Psoas muscle (tissue), 8 donors: ENCODE measurements around the gene CHRNA10. TPM values are rescaled to one million over a fixed set of nuclear protein-coding genes. Genes with fewer than 3 reads are reported as not detected.

Experiments used
- ATAC-seq, 4 donors: fragments of 200-7000 bp; cut with Tn5 transposase; one replicate each; pipeline ENCODE4 v1.9.1; 2020; ENCODE audit warnings: moderate library complexity in 3 of 4, mild to moderate bottlenecking in 2 of 4
- DNase-seq, 2 donors: peaks; one replicate each; pipeline ENCODE4 v3.0.0-alpha.2; 2020
- H3K27ac ChIP-seq: fragments of 200-600 bp; one replicate; pipeline ENCODE4 v1.8.0; 2022
- H3K27me3 ChIP-seq, 3 donors: fragments of 200-600 bp in 1 of 3; one replicate each; pipeline versions ENCODE4 v1.6.1 to v1.8.0; 2013 to 2022; ENCODE audit warnings: low read length in 2 of 3, mild to moderate bottlenecking in 2 of 3, moderate library complexity in 1 of 3; ENCODE audit not compliant: insufficient read depth in 3 of 3
- H3K36me3 ChIP-seq, 2 donors: fragments of 200-600 bp in 1 of 2; one replicate each; pipeline versions ENCODE4 v1.6.1 to v1.8.0; 2013 to 2022; ENCODE audit warnings: low read depth in 1 of 2, mild to moderate bottlenecking in 1 of 2, moderate library complexity in 1 of 2; ENCODE audit not compliant: insufficient read depth in 1 of 2
- H3K4me1 ChIP-seq: fragments of 200-600 bp; one replicate; pipeline ENCODE4 v1.8.0; 2022
- H3K4me3 ChIP-seq: fragments of 200-600 bp; one replicate; pipeline ENCODE4 v1.8.0; 2022; ENCODE audit warnings: mild to moderate bottlenecking
- H3K9me3 ChIP-seq: fragments of 200-600 bp; one replicate; pipeline ENCODE4 v1.8.0; 2022
- WGBS, 3 donors: extraction: QIAGEN DNeasy Blood & Tissue Kit; methylation state at CpG; one replicate each; pipeline versions ENCODE4 v1.1.6 to v1.1.7; 2013; 5-methylcytosine and 5-hydroxymethylcytosine counted together
- intact Hi-C, 2 donors: fragments of 100-400 bp; cut with DNase I; formaldehyde crosslinking; loops; one replicate each; pipeline versions ENCODE4 v1.11.0 to v1.14.2; 2022
- polyA plus RNA-seq, 3 donors: library from polyadenylated mRNA; stranded (reverse); fragments of 200-250 nt; gene quantifications; one replicate each; pipeline ENCODE4 v1.2.3, GENCODE V29; 2013
- total RNA-seq, 4 donors: library from RNA; stranded (reverse); fragmentation: NEBNext Ultra II Directional in 2 of 4; extraction: Animal tissue kit (Norgen Biotek cat#: 25700) in 2 of 4; gene quantifications; one replicate each; pipeline versions ENCODE4 v1.2.1 to v1.2.4, GENCODE V29; 2021 to 2023
- TF ChIP-seq, protein P1 (sequence below): fragments of 200-600 bp; IDR thresholded peaks from one replicate; pipeline ENCODE4 v1.8.0; 2022; ENCODE audit warnings: antibody characterized with exemption
- donor health status: healthy with polysubstance abuse.
- donor health status: DM: no; HTN: no; CAD: no; lungs with moderate emphysema.
- donor health status: Bipolar disorder and iron deficiency.
- donor health status: healthy.
- donor health status: DM: yes; HTN: yes; CAD: no.
- donor health status: DM: no; HTN: no; CAD: no.
- donor health status: DM: no; HTN: no; CAD: no.
- donor health status: DM: yes; HTN: yes; CAD: no.

CHRNA10 gene
- total and polyA plus RNA-seq, 7 donors, result 0.13 to 1.4 (median 0.63) TPM

DNA sequence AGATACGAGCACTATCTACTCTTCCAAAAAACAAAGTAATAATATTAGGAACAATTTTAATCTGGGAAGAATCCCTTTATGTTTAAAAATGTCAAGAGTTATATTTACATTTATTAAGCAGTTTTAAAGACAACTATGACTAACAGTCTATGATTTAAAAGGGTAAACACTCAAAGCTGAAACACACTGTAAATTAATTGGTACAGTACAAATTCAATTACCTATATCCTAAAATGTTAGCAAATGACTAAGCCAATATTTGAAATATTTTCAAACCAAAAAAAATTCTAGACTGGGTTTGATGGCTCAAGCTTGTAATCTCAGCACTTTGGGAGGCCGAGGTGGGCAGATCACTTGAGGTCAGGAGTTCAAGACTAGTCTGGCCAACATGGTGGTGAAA lies 36.0 kb upstream of the CHRNA10 start:
- 60 to 82% (median 67%) methylated on average over 2 of the region's 2 CpGs for WGBS, 3 donors
- H3K27ac ChIP-seq, result peak overlapping the region; percentile 2
- ATAC-seq, result no peak

DNA sequence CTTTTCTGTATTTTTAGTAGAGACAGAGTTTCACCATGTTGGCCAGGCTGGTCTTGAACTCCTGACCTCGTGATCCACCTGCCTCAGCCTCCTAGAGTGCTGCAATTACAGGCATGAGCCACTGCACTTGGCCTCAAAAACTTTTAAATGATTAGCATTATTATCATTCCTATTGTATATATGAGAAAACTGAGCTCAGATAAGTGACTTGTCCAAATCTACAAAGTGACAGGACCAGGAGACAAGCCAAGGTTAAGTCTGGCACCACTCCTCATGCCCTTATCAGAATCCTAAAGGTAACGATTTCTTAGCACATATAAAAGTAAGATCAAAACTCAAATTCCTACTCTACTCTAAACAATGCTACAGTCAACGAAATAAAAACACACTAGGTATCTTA lies 32.2 kb upstream of the CHRNA10 start:
- intact Hi-C loops, result no loop called here

More for the DNA sequence above, 36.0 kb upstream of the CHRNA10 start:
- H3K27me3 ChIP-seq, result no peaks in the 10 kb centered on the region
- TF ChIP-seq, protein P1, sequence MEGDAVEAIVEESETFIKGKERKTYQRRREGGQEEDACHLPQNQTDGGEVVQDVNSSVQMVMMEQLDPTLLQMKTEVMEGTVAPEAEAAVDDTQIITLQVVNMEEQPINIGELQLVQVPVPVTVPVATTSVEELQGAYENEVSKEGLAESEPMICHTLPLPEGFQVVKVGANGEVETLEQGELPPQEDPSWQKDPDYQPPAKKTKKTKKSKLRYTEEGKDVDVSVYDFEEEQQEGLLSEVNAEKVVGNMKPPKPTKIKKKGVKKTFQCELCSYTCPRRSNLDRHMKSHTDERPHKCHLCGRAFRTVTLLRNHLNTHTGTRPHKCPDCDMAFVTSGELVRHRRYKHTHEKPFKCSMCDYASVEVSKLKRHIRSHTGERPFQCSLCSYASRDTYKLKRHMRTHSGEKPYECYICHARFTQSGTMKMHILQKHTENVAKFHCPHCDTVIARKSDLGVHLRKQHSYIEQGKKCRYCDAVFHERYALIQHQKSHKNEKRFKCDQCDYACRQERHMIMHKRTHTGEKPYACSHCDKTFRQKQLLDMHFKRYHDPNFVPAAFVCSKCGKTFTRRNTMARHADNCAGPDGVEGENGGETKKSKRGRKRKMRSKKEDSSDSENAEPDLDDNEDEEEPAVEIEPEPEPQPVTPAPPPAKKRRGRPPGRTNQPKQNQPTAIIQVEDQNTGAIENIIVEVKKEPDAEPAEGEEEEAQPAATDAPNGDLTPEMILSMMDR, result no peak
- H3K9me3 ChIP-seq, result no peaks in the 10 kb centered on the region
- peaks cover 13 to 65% of the 10 kb centered on the region in 2 donors for H3K36me3 ChIP-seq
- no peak for DNase-seq
- peaks cover 28% of the 10 kb centered on the region for H3K4me1 ChIP-seq
- no peak overlapping the region for H3K4me3 ChIP-seq
- intact Hi-C loops, result no loop called here

DNA sequence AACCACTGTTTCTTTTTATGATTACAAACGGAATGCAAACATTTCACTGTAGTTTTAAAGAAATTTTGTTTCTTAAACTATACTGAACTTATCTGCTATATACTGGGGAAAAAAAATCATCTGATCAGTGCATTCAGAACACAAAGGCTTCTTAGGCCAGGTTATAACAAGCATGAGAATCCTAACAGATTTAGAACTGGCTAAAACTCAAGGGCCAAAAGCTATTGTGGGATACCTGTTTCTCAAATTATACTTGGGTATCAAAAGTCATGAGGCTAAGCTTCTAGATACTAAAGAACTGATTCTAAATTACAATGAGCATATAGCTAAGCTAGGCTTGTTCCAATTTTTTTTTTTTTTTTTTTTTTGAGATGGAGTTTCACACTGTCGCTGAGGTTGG lies 29.7 kb upstream of the CHRNA10 start:
- H3K9me3 ChIP-seq, result no peaks in the 10 kb centered on the region
- intact Hi-C loops, result loop anchor here in 1 of 2 donors (2.0 kb wide), 1 partner anchor 52 kb away; no protein-coding TSS in a partner anchor
- no peaks in the 10 kb centered on the region for H3K27me3 ChIP-seq
- H3K36me3 ChIP-seq, result peaks cover 21 to 96% of the 10 kb centered on the region in 2 donors
- no peak overlapping the region for H3K4me3 ChIP-seq
- TF ChIP-seq, protein P1, result no peak
- ATAC-seq (peak in 3 of 4 donors; percentile 31 to 62 (median 41)), DNase-seq (no peak)
- peaks cover 8% of the 10 kb centered on the region for H3K4me1 ChIP-seq
- WGBS, 3 donors, result 51 to 64% (median 52%) methylated on average over 2 of the region's 2 CpGs
- H3K27ac ChIP-seq, result peak overlapping the region; percentile 33

More for the DNA sequence above, 32.2 kb upstream of the CHRNA10 start:
- Histone ChIP-seq H3K27ac (no peak overlapping the region), H3K36me3 (peaks cover 13 to 83% of the 10 kb centered on the region in 2 donors), H3K4me1 (peaks cover 8% of the 10 kb centered on the region), H3K4me3 (no peak overlapping the region), H3K9me3 (no peaks in the 10 kb centered on the region), H3K27me3 (no peaks in the 10 kb centered on the region)
- ATAC-seq (no peak), DNase-seq (no peak)
- 69 to 87% (median 78%) methylated on average over 3 of the region's 3 CpGs for WGBS, 3 donors
- TF ChIP-seq, protein P1, result no peak

DNA sequence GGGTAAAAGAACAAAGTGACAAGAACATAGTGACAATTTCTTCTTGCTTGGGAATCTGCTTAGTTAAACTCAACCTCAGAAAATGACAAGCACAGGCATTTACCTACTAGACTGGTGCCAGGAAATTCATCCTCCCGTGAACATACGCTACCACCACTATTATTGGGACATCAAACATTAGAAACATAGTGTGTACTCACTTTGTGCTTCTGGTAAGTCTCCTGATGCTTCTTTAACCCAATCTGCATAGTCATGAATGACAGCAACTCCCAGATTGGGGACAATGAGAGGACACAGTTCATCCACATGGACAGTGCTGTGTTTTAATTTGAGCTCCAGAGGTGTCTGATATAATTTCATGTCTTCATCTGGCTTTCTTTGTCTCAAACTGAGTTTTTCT lies 29.2 kb upstream of the CHRNA10 start:
- WGBS, 3 donors, result 37 to 65% (median 39%) methylated on average over 2 of the region's 2 CpGs
- TF ChIP-seq, protein P1, result no peak
- Histone ChIP-seq H3K27ac (peak overlapping the region; percentile 33), H3K4me1 (peaks cover 8% of the 10 kb centered on the region), H3K4me3 (no peak overlapping the region), H3K36me3 (peaks cover 21 to 96% of the 10 kb centered on the region in 2 donors), H3K9me3 (no peaks in the 10 kb centered on the region), H3K27me3 (no peaks in the 10 kb centered on the region)
- intact Hi-C loops, result loop anchor here in 1 of 2 donors (2.0 kb wide), 1 partner anchor 52 kb away; no protein-coding TSS in a partner anchor
- ATAC-seq (peak; percentile 54 to 76 (median 71)), DNase-seq (no peak)

DNA sequence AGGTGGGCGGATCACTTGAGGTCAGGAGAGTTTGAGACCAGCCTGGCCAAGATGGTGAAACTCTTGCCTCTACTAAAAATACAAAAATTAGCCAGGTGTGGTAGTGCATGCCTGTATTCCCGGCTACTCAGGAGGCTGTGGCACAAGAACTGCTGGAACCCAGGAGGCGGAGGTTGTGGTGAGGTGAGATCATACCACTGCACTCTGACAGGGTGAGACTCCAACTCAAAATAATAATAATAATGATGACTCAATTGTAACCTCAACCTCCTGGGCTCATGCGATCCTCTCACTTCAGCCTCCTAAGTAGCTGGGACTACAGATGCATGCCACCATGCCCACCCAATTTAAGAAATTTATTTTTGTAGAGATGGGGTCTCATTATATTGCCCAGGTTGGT lies 15.6 kb upstream of the CHRNA10 start:
- intact Hi-C loops, result no loop called here
- WGBS, 3 donors, result 73 to 99% (median 96%) methylated on average over 4 of the region's 4 CpGs

More for the DNA sequence above, 15.6 kb upstream of the CHRNA10 start:
- Histone ChIP-seq H3K4me3 (no peak overlapping the region), H3K9me3 (no peaks in the 10 kb centered on the region), H3K4me1 (peaks cover 17% of the 10 kb centered on the region), H3K36me3 (peaks cover 10 to 97% of the 10 kb centered on the region in 2 donors), H3K27ac (peak overlapping the region; percentile 70), H3K27me3 (no peaks in the 10 kb centered on the region)
- TF ChIP-seq, protein P1, result no peak
- DNase-seq, result no peak
- ATAC-seq, result peak in 2 of 4 donors; percentile 16 to 21
